ENCODE data around the gene NHS. TPM values are rescaled to one million over a fixed set of nuclear protein-coding genes. Genes with fewer than 3 reads are reported as not detected.

The NHS gene
- total RNA-seq, 1 donor = 0.31 TPM

DNA sequence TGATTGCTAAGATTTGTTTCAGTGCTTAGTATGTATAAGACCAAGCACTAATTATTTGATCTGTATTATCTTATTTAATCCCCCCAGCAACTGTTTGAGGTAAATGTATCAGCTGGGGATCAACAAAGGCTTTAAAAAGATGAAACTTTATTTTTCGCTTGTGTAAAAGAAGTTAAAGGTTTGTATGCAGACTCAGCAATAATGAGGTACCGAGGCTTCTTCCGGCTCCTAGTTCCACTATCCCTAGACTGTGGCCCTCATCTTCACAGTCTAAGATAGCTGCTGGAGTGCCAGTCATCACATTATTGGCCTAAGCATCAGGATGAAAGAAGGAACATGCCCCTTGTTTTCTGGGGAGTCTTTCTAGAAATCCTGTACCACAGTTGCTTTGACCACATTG, 256.6 kb downstream of the NHS start:
- Histone ChIP-seq H3K4me3 (ENCODE audit: low read length) (no peak overlapping the region), H3K9me3 (ENCODE audit: low read depth, low read length) (no peaks in the 10 kb centered on the region), H3K4me1 (ENCODE audit: insufficient read depth, low read length) (no peaks in the 10 kb centered on the region), H3K27me3 (ENCODE audit: insufficient read depth, low read length) (no peaks in the 10 kb centered on the region)

DNA sequence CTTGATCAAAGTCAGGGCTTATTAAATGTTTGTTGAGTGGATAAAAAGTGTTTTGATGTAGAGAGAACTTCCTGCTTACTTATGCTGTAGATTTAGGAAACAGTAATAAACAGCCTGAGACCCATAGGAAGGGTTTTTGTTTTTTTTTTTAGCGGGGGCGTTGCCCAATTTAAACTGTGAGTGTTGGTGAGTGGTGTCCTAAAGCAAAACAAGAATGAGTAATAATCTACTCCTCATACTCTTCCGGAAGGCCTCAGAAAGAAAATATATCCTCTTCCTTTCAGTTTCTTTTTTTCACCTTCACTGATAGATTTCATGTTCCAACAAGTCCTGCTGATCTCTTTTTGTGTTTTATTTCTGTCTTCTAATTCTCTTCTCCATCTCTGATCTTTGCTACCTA, 257.9 kb downstream of the NHS start:
- Histone ChIP-seq H3K9me3 (ENCODE audit: low read depth, low read length) (no peaks in the 10 kb centered on the region), H3K4me3 (ENCODE audit: low read length) (no peak overlapping the region), H3K27me3 (ENCODE audit: insufficient read depth, low read length) (no peaks in the 10 kb centered on the region), H3K4me1 (ENCODE audit: insufficient read depth, low read length) (no peaks in the 10 kb centered on the region)

DNA sequence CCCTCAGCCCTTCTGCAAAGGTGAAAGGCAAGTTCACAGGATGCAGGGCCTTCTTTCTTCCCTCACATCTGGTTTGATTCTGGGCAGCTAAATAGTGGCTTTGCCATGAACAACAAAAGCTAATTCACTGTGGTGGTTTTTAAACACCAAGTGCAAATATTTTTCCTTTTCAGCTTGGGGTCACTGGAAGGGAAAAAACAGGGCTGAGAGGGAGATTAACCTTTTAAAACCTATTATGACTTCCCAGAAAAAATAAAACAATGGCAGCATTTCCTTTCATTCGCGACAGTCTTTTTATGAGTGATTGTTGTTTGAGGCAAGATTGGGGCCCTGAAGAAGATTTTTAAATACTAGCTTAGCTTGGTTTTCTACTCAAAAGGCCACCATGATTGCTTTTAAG, 258.5 kb downstream of the NHS start:
- Histone ChIP-seq H3K4me1 (ENCODE audit: insufficient read depth, low read length) (no peaks in the 10 kb centered on the region), H3K9me3 (ENCODE audit: low read depth, low read length) (no peaks in the 10 kb centered on the region), H3K27me3 (ENCODE audit: insufficient read depth, low read length) (no peaks in the 10 kb centered on the region), H3K4me3 (ENCODE audit: low read length) (no peak overlapping the region)

DNA sequence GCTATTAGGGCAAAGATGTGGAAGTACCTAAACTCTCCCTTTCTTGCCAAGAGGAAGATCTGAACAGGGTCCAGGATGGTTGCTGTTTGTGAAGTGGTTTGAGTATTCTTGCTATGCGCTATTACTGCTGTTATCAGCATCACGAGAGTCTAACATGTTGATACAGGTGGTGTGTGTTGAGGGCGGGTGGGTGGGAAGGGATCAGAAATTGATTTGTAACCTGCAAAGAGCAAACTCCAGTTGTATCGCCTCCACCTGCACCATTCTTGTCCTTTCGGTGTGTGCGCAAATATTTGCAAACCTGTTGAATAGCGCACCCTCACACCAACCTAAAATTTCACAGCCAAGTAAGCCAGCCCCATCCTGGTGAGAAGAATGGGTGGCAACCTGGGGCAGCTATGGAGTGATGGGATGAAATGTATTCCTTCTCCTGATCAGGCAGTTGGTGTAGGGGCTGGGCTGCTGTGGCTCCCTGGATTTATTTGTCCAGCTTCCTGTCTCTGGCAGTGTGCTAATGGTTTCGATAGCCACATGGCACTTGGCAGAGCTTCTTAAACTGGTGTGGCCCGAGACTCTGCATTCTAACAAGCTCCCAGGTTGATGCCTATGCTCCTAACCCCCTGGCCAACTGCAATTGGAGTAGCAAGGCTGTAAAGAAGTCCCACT, 259.7 kb downstream of the NHS start:
- no peaks in the 10 kb centered on the region for H3K4me1 ChIP-seq (ENCODE audit: insufficient read depth, low read length)
- H3K9me3 ChIP-seq (ENCODE audit: low read depth, low read length) = no peaks in the 10 kb centered on the region
- no peak overlapping the region for H3K4me3 ChIP-seq (ENCODE audit: low read length)
- H3K27me3 ChIP-seq (ENCODE audit: insufficient read depth, low read length) = no peaks in the 10 kb centered on the region

DNA sequence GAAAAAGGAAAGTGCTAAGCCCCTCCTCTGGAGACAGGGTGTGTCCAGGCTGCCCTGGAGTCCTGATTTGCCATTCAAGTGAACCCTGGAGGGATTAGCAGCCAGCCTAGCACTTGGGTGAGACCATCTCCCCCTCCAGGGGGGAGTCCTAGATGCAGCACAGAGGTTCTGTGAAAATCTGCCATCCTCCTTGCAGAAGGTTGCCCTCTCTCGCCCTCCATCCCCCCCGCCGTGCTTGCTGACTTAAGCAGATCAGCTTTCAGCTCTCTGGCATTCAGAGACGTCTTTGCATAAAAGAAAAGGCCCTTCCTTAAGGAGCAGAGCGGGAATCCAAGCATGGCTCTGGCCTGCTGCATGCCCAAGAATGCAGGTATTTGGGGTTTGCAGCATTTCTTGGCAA, 260.2 kb downstream of the NHS start:
- H3K4me1 ChIP-seq (ENCODE audit: insufficient read depth, low read length) = no peaks in the 10 kb centered on the region

DNA sequence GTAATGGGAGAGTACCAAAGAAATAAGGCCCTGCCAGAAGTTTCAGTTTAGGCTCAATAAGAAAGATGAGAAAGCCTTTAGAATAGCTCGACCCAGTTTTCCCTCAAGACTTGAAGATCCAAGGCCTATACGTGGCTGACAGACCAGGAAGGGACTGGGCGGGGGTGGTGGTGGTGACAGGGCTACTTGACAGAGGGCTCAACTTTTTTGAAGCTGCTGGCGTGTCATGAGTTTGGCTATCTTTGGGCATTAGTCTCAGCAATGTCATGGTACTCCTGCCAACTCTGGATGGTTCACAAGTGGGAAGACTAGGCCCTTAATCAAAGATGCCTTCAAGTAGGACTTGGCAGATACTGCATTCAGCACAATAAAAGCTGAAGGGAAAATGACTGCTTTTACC, 262.2 kb downstream of the NHS start:
- no peaks in the 10 kb centered on the region for H3K27me3 ChIP-seq (ENCODE audit: insufficient read depth, low read length)
- no peaks in the 10 kb centered on the region for H3K9me3 ChIP-seq (ENCODE audit: low read depth, low read length)
- H3K4me3 ChIP-seq (ENCODE audit: low read length) = no peak overlapping the region
- H3K4me1 ChIP-seq (ENCODE audit: insufficient read depth, low read length) = no peaks in the 10 kb centered on the region

More for the DNA sequence above, 260.2 kb downstream of the NHS start:
- Histone ChIP-seq H3K9me3 (ENCODE audit: low read depth, low read length) (no peaks in the 10 kb centered on the region), H3K4me3 (ENCODE audit: low read length) (no peak overlapping the region), H3K27me3 (ENCODE audit: insufficient read depth, low read length) (no peaks in the 10 kb centered on the region)

DNA sequence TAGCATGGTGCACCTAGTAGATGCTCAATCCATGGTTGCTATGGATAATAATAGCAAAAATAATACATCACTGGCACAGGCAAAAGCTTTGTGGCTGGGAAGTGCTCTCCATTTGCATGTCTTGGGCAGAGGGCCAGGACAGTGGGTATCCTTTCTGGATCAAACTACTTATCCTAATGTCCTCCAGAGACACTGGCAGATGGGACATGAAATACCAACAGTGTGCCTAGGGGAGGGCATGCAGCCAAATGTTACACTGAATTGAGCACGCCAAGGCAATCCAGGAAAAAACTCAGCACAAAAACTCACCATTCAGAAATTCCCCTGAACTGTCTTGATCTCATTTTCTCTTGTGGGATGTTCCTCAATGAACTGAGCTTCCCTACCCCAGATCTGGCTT, 263.7 kb downstream of the NHS start:
- Histone ChIP-seq H3K27me3 (ENCODE audit: insufficient read depth, low read length) (no peaks in the 10 kb centered on the region), H3K4me3 (ENCODE audit: low read length) (no peak overlapping the region), H3K9me3 (ENCODE audit: low read depth, low read length) (no peaks in the 10 kb centered on the region), H3K4me1 (ENCODE audit: insufficient read depth, low read length) (no peaks in the 10 kb centered on the region)

DNA sequence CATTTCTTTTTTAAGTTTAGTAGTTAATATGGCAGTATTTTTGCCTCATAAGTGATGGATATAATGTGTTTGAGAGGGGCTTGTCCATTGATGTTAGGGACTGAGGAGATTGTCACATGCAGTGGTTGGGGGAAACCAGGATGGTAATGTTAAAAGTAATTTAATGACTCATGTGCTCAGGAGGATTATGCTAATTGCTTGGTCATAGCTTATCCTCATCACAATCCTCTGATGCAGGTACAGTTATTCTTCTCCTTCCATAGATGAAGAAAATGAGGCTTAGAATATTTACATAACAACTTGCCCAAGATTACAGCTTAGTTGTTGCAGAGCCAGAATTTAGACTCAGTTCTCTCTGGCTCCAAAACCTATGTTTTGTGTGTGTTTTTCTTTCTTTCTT, 267.9 kb downstream of the NHS start:
- Histone ChIP-seq H3K4me3 (ENCODE audit: low read length) (no peak overlapping the region), H3K4me1 (ENCODE audit: insufficient read depth, low read length) (no peaks in the 10 kb centered on the region), H3K27me3 (ENCODE audit: insufficient read depth, low read length) (peaks cover 3% of the 10 kb centered on the region), H3K9me3 (ENCODE audit: low read depth, low read length) (no peaks in the 10 kb centered on the region)

DNA sequence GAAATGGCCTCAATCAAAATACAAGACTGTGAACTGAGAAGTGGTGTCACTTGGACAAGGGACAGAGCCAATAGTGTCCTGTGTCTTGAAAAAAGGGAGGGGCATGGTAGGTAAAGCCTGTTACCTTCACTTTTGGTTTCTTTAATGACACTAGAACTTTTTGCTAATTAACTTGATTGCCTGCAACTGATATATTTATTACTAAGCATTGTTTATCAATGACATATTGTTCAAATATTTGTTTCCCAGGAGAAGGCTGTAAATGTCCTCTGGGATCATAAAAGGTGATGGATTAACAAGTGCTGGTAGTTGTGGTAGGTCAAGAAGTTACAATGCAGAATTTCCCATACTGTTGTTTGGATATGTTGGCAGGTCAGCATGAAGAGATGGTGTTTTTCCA, 268.5 kb downstream of the NHS start:
- Histone ChIP-seq H3K4me3 (ENCODE audit: low read length) (no peak overlapping the region), H3K27me3 (ENCODE audit: insufficient read depth, low read length) (peaks cover 3% of the 10 kb centered on the region), H3K4me1 (ENCODE audit: insufficient read depth, low read length) (no peaks in the 10 kb centered on the region), H3K9me3 (ENCODE audit: low read depth, low read length) (no peaks in the 10 kb centered on the region)

DNA sequence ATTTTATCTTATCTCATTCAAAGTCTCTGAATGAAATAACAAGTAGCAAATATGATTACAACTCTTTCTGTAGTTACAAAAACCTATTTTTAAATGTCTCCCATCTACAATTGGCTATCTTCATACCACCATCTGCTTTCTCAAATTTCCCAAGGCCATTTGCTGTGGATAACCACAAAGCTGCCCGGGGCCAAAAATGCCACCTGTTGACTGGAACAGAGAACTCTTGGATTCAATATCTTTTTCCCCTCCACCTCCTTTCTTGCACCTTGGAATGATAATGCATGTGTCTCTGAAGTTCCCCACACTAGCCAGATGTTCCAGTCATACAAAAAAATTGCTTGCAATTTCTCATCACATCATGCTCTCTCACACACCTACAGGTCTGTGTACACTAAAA, 269.0 kb downstream of the NHS start:
- Histone ChIP-seq H3K4me1 (ENCODE audit: insufficient read depth, low read length) (no peaks in the 10 kb centered on the region), H3K9me3 (ENCODE audit: low read depth, low read length) (no peaks in the 10 kb centered on the region), H3K27me3 (ENCODE audit: insufficient read depth, low read length) (peaks cover 3% of the 10 kb centered on the region), H3K4me3 (ENCODE audit: low read length) (no peak overlapping the region)

DNA sequence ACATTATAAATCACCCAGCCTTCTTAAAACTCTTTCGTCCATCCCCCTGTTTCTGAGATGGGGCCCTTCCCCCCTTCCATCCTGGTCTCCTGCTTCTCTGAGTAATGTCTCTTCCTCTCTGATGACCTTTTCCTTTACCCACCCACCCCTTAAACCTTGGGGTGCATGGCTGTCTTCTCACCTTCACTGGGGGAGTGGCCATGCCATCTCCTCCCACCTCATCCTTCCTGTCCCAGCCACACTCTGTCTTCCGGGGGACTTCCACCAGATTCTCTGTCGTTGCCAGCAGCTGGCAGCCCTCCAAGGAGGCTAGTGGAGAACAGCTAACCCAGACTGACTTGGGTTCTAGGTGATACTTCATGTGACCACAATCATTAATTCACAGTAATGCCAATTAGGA, 279.1 kb downstream of the NHS start:
- Histone ChIP-seq H3K4me3 (ENCODE audit: low read length) (no peak overlapping the region), H3K27me3 (ENCODE audit: insufficient read depth, low read length) (peaks cover 6% of the 10 kb centered on the region), H3K9me3 (ENCODE audit: low read depth, low read length) (no peaks in the 10 kb centered on the region), H3K4me1 (ENCODE audit: insufficient read depth, low read length) (no peaks in the 10 kb centered on the region)

DNA sequence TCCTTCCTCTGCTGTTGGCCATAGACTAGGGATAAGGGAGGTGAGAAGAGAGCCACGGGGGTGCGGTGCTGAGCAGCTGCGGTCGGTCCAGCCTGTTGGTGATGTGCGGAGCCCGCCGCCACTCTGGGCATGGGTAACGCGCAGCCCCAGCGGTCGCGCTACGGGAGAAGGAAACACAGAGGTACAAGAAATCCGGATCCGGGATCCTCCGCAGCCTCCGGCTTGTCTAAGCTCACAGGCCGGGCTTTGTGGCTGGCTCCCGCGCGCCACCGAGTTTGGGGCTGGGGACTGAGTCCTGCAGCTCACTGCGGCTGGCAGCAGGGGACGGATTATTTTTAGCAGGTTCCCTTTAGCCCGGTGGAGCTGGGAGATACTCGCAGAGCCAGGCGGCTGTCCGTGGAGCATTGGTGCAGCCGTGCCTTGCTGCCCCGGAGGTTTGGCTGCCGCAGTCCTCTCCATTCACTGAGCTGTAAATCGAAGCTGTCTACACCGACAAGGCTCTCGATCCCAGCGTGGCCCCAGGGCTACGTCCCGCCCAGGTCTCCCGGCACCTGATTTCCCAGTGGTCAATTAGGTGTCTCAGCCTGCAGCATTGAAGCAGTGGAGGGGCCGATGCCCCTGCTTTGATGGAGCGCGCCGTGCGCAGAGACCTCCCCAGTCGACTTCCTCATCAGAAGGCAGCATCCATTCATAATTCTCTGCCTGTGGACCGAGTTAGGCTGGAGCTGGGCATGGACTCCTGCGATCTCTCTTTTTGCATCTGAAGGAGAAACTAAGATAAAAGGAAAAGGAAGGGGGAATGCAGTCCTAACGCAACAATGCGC, 280.4 kb downstream of the NHS start:
- Histone ChIP-seq H3K4me1 (ENCODE audit: insufficient read depth, low read length) (no peaks in the 10 kb centered on the region), H3K9me3 (ENCODE audit: low read depth, low read length) (no peaks in the 10 kb centered on the region), H3K4me3 (ENCODE audit: low read length) (no peak overlapping the region), H3K27me3 (ENCODE audit: insufficient read depth, low read length) (peaks cover 6% of the 10 kb centered on the region)

DNA sequence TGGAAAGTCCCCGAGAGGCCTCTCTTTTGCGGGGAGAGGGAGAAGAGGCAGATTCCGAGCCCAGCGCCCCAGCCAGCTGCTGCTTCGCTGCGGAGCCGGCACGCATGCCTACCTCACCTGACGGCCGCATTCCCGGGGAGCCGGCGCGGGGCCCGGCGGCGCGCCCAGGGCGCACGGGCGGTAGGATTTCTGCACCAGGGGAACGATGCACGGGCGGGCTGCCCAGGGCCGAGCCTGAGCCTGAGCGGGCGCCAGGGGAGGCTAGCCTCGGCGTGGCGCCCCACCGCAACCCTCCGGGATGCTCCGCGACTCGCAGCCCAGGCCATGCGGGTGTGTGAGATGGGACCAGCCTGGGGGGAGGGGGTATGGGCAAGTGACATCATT, 281.0 kb downstream of the NHS start:
- Histone ChIP-seq H3K27me3 (ENCODE audit: insufficient read depth, low read length) (peaks cover 6% of the 10 kb centered on the region), H3K4me3 (ENCODE audit: low read length) (no peak overlapping the region), H3K9me3 (ENCODE audit: low read depth, low read length) (no peaks in the 10 kb centered on the region), H3K4me1 (ENCODE audit: insufficient read depth, low read length) (no peaks in the 10 kb centered on the region)

DNA sequence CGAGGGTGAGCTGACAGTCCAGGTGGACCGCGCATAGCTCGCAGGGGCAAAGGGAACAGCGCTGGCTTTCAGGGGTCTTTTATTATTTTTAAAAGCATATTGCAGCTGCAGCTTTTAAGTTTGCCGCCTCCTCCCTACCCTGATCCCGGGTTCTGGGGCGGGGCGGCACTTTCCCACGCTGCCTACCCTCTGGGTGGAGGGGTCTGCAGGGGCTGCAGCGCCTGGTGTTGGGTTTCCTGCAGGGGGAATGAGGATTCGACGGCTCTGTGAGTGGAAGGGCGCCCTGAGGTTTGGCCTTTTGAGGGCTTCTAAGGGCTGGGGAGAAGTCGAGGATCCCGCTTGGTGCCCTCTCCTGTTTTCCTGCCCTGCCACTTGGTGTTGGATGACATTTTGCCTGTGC, 281.6 kb downstream of the NHS start:
- H3K4me3 ChIP-seq (ENCODE audit: low read length) = no peak overlapping the region
- no peaks in the 10 kb centered on the region for H3K4me1 ChIP-seq (ENCODE audit: insufficient read depth, low read length)
- peaks cover 6% of the 10 kb centered on the region for H3K27me3 ChIP-seq (ENCODE audit: insufficient read depth, low read length)
- no peaks in the 10 kb centered on the region for H3K9me3 ChIP-seq (ENCODE audit: low read depth, low read length)

DNA sequence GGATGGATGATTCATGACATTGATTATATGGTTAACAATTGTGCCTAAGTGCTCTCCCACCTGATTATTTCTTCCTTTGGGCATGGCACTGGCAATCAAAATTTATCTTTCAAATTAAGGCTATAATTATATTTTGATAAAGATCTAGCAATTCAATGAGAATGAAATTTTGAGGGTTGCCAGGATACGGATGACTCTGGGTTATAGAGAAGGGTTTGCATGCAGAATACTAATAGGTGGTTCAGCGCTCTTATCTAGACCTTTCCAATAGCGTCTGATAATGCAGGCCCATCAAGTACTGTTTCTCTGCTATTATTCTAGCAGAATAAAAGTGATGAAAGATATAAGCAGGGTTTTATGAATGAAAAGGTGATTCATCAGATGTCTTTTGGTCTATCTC, 287.4 kb downstream of the NHS start:
- H3K4me3 ChIP-seq (ENCODE audit: low read length) = no peak overlapping the region
- no peaks in the 10 kb centered on the region for H3K9me3 ChIP-seq (ENCODE audit: low read depth, low read length)
- no peaks in the 10 kb centered on the region for H3K4me1 ChIP-seq (ENCODE audit: insufficient read depth, low read length)
- no peaks in the 10 kb centered on the region for H3K27me3 ChIP-seq (ENCODE audit: insufficient read depth, low read length)

DNA sequence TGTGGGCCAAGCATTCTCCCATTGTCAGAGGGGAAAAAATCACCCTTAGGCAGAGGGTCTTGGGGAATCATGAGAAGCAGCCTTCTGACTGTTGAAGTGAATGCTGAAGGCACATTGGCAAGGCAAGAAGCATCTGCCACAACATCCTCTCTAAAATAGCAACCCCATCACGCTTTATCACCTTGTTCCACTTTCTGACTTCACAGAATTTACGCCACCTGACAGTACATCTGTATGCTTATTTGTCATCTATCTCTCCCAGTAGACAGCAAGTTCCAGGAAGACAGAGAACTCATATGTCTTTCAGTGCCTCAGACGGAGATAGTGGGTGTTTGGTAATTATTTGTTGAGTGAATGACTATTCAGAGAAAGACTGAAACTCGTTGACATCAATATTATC, 293.9 kb downstream of the NHS start:
- Histone ChIP-seq H3K27me3 (ENCODE audit: insufficient read depth, low read length) (no peaks in the 10 kb centered on the region), H3K9me3 (ENCODE audit: low read depth, low read length) (no peaks in the 10 kb centered on the region), H3K4me1 (ENCODE audit: insufficient read depth, low read length) (peaks cover under 1% of the 10 kb centered on the region), H3K4me3 (ENCODE audit: low read length) (no peak overlapping the region)

Data from mononuclear cell (primary cell).